ENCODE measurements around the gene SLC35A5. TPM values are rescaled to one million over a fixed set of nuclear protein-coding genes. Genes with fewer than 3 reads are reported as not detected.

SLC35A5 gene
- total and polyA plus RNA-seq, 2 of the 13 experiments (the other 11 are each of a cell fraction or from before 2014, with no cell fraction given) = 15.5 to 26.5 TPM

GRCh38 chr3:112561734-112562529 is at the start of gene SLC35A5, which contains the start of gene ATG3 (continued):
- TF ChIP-seq ARID5B (CRISPR knock-in tag; IDR thresholded peaks at IDR 0.05) = peak; percentile 48; the same call in 1 of the 2 replicates
- TF ChIP-seq ZFY (CRISPR knock-in tag; IDR thresholded peaks at IDR 0.05) = peak; percentile 58; the same call in 1 of the 2 replicates
- TF ChIP-seq TP53 (CRISPR knock-in tag; conservative IDR thresholded peaks at IDR 0.05) = no peak
- TF ChIP-seq ZXDC (CRISPR knock-in tag; IDR thresholded peaks at IDR 0.05) = no peak
- TF ChIP-seq ZNF629 (CRISPR knock-in tag; conservative IDR thresholded peaks at IDR 0.05) = peak; percentile 35; the same call in 1 of the 2 replicates
- no peak for TF ChIP-seq ZNF550 (CRISPR knock-in tag; IDR thresholded peaks at IDR 0.05; ENCODE audit: borderline replicate concordance)
- TF ChIP-seq ZNF780A (CRISPR knock-in tag; IDR thresholded peaks at IDR 0.05) = no peak
- TF ChIP-seq ATF2 (CRISPR knock-in tag; IDR thresholded peaks at IDR 0.05) = peak; percentile 17; the same call in 1 of the 2 replicates
- 0 out of 2 replicates have a peak, but pooled peaks have one; percentile 7 for TF ChIP-seq ZNF12 (CRISPR knock-in tag; IDR thresholded peaks at IDR 0.05)
- no peak for TF ChIP-seq NR2F2 (IDR thresholded peaks at IDR 0.05; ENCODE audit: borderline replicate concordance, low read depth)
- no peak for TF ChIP-seq TEAD2 (CRISPR knock-in tag; IDR thresholded peaks at IDR 0.05)
- 0 out of 2 replicates have a peak, but pooled peaks have one; percentile 9 for TF ChIP-seq NFIC (IDR thresholded peaks at IDR 0.05; ENCODE audit: low read length)
- no peak for TF ChIP-seq GLMP (CRISPR knock-in tag; IDR thresholded peaks at IDR 0.05; ENCODE audit: borderline replicate concordance)
- TF ChIP-seq ZNF431 (CRISPR knock-in tag; IDR thresholded peaks at IDR 0.05; ENCODE audit: borderline replicate concordance, low read depth) = no peak
- peak; percentile 60; the same call in 1 of the 2 replicates for TF ChIP-seq KAT7 (CRISPR knock-in tag; IDR thresholded peaks at IDR 0.05; ENCODE audit: borderline replicate concordance)
- TF ChIP-seq ZMYM4 (CRISPR knock-in tag; IDR thresholded peaks at IDR 0.05) = peak; percentile 94
- peak; percentile 79 for TF ChIP-seq SIN3B (IDR thresholded peaks at IDR 0.05; ENCODE audit: low read length)
- no peak for TF ChIP-seq MBNL3 (CRISPR knock-in tag; conservative IDR thresholded peaks at IDR 0.05)
- TF ChIP-seq ZNF225 (CRISPR knock-in tag; IDR thresholded peaks at IDR 0.05) = no peak
- peak; percentile 72 for TF ChIP-seq ELF3 (CRISPR knock-in tag; IDR thresholded peaks at IDR 0.05)

All from HepG2 (cell line).